Memory B cell (primary cell): Measurements from ENCODE around the gene SKI.
A peak's percentile ranks its signal among the peaks of the same experiment; 100 is the strongest.

Source experiments
- ATAC-seq: fragments of 150-1000 bp; cut with Tn5 transposase; 2 replicates; pipeline ENCODE4 v1.10.0; 2021; ENCODE audit warnings: low read depth, mild to moderate bottlenecking, moderate library complexity
- DNase-seq, 2 donors: peaks; one replicate each; pipeline ENCODE4 v3.0.0; 2022; ENCODE audit warnings: low spot score in 2 of 2
- H3K27ac Mint-ChIP-seq: one replicate; pipeline ENCODE4 v1.8.0; 2022; ENCODE audit warnings: mild to moderate bottlenecking, moderate library complexity, mixed read lengths
- H3K27me3 Mint-ChIP-seq: one replicate; pipeline ENCODE4 v1.8.0; 2022; ENCODE audit warnings: mixed read lengths
- H3K36me3 Mint-ChIP-seq: one replicate; pipeline ENCODE4 v1.8.0; 2022; ENCODE audit warnings: mild to moderate bottlenecking, mixed read lengths
- H3K4me1 Mint-ChIP-seq: one replicate; pipeline ENCODE4 v1.8.0; 2022; ENCODE audit warnings: mixed read lengths
- H3K4me3 Mint-ChIP-seq: one replicate; pipeline ENCODE4 v1.8.0; 2022; ENCODE audit warnings: mild to moderate bottlenecking, moderate library complexity, mixed read lengths
- H3K9me3 Mint-ChIP-seq: one replicate; pipeline ENCODE4 v1.8.0; 2022; ENCODE audit warnings: mixed read lengths

Gene SKI

DNA sequence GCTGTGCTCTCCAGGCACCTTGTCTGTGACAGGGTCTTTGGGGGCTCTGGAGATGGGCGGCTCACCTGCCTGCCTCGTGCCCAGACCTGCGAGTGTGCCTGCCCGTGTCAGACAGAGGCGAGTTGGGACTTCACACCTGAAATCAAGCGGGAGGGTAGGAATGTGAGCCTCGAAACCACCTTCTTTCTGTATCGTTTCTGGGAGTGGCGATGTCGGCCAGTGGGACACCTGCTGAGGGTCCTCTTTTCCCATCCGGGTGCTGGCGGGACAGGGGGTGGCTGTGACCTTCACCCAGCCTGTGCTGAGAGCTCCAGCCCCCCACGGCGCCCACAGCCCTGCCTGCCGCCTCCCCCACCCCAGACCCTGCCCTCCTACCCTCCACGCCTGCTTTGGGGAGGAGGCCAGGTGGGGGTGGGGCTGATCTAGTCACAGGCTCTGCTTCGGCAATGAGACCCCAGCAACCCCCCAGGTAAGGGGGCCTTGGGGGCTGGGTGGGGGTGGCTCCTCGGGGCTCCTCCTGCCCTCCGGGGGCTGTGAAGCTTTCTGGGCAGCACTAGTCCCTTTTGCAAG is 17.9 kb upstream of the SKI start:
- no peaks in the 10 kb centered on the region for H3K27me3 Mint-ChIP-seq
- no peak overlapping the region for H3K4me3 Mint-ChIP-seq
- no peak for DNase-seq
- ATAC-seq: no peak
- peaks cover 3% of the 10 kb centered on the region for H3K4me1 Mint-ChIP-seq
- H3K36me3 Mint-ChIP-seq: no peaks in the 10 kb centered on the region
- no peak overlapping the region for H3K27ac Mint-ChIP-seq
- H3K9me3 Mint-ChIP-seq: no peaks in the 10 kb centered on the region

GRCh38 chr1:2210786-2211185 is 17.3 kb upstream of the SKI start:
- Mint-ChIP-seq H3K27me3 (no peaks in the 10 kb centered on the region), H3K36me3 (no peaks in the 10 kb centered on the region), H3K4me3 (no peak overlapping the region), H3K9me3 (no peaks in the 10 kb centered on the region), H3K27ac (no peak overlapping the region), H3K4me1 (peaks cover 3% of the 10 kb centered on the region)
- ATAC-seq (no peak), DNase-seq (no peak)

- Mint-ChIP-seq H3K36me3 (no peaks in the 10 kb centered on the region), H3K4me1 (no peaks in the 10 kb centered on the region), H3K27ac (no peak overlapping the region), H3K9me3 (no peaks in the 10 kb centered on the region), H3K4me3 (peak overlapping the region; percentile 29), H3K27me3 (no peaks in the 10 kb centered on the region)
- DNase-seq: no peak
- no peak for ATAC-seq
These were observed 15.9 kb upstream of the SKI start for GRCh38 chr1:2212274-2212531.

GRCh38 chr1:2212532-2213491 is 15.3 kb upstream of the SKI start:
- Mint-ChIP-seq H3K27ac (no peak overlapping the region), H3K27me3 (no peaks in the 10 kb centered on the region), H3K4me1 (no peaks in the 10 kb centered on the region), H3K4me3 (peak overlapping the region; percentile 49), H3K9me3 (no peaks in the 10 kb centered on the region), H3K36me3 (no peaks in the 10 kb centered on the region)
- DNase-seq (no peak), ATAC-seq (peak; percentile 78)

- Mint-ChIP-seq H3K4me1 (no peaks in the 10 kb centered on the region), H3K4me3 (no peak overlapping the region), H3K27ac (no peak overlapping the region), H3K27me3 (no peaks in the 10 kb centered on the region), H3K9me3 (peaks cover 1% of the 10 kb centered on the region), H3K36me3 (no peaks in the 10 kb centered on the region)
- DNase-seq (no peak), ATAC-seq (no peak)
These were observed 14.3 kb upstream of the SKI start for GRCh38 chr1:2213576-2214505.

GRCh38 chr1:2214541-2215241 is 13.4 kb upstream of the SKI start:
- H3K4me3 Mint-ChIP-seq: no peak overlapping the region
- no peak for DNase-seq
- H3K36me3 Mint-ChIP-seq: no peaks in the 10 kb centered on the region
- no peaks in the 10 kb centered on the region for H3K4me1 Mint-ChIP-seq
- no peak for ATAC-seq
- no peaks in the 10 kb centered on the region for H3K27me3 Mint-ChIP-seq
- H3K9me3 Mint-ChIP-seq: peaks cover 3% of the 10 kb centered on the region
- H3K27ac Mint-ChIP-seq: no peak overlapping the region

DNA sequence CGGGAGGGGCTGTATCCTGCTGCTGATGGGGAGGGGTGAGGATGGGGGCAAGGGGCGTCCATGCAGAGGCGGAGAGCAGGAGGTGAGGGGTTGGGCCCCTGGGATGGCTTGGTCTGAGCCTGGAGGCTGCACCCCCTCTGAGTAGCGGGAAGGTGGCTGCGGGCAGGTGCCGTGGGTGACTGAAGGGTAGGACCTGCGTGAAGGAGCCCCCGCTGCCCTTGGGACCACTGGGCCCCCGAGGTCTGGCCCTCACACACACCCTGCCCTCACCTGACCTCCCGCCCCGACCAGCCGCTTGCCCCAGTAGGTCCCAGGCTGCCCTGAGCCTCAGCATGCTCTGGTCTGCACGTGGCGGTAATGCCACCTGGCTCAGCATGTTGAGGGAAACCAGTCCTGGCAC is 12.8 kb upstream of the SKI start:
- no peaks in the 10 kb centered on the region for H3K27me3 Mint-ChIP-seq
- no peaks in the 10 kb centered on the region for H3K36me3 Mint-ChIP-seq
- no peak overlapping the region for H3K27ac Mint-ChIP-seq
- H3K4me3 Mint-ChIP-seq: no peak overlapping the region
- DNase-seq (no peak), ATAC-seq (no peak)
- H3K4me1 Mint-ChIP-seq: no peaks in the 10 kb centered on the region
- H3K9me3 Mint-ChIP-seq: peaks cover 3% of the 10 kb centered on the region

GRCh38 chr1:2215909-2216766 is 12.0 kb upstream of the SKI start:
- H3K36me3 Mint-ChIP-seq: no peaks in the 10 kb centered on the region
- ATAC-seq (no peak), DNase-seq (no peak)
- H3K27me3 Mint-ChIP-seq: no peaks in the 10 kb centered on the region
- no peak overlapping the region for H3K27ac Mint-ChIP-seq
- H3K4me1 Mint-ChIP-seq: no peaks in the 10 kb centered on the region
- peaks cover 3% of the 10 kb centered on the region for H3K9me3 Mint-ChIP-seq
- H3K4me3 Mint-ChIP-seq: no peak overlapping the region

DNA sequence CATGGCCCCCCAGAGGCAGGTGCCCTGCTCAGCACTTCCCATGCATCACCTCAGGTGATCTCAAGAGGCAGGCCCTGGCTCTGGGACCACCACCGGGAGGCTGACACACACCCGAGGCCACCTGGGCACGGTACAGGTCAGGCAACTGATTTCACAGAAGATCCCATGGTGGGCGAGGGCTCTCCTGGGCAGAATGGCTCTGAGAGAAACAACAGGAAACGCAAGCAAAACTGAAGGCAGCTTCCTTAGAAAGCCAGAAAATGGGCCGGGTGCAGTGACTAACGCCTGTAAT is 11.4 kb upstream of the SKI start:
- no peaks in the 10 kb centered on the region for H3K4me1 Mint-ChIP-seq

DNA sequence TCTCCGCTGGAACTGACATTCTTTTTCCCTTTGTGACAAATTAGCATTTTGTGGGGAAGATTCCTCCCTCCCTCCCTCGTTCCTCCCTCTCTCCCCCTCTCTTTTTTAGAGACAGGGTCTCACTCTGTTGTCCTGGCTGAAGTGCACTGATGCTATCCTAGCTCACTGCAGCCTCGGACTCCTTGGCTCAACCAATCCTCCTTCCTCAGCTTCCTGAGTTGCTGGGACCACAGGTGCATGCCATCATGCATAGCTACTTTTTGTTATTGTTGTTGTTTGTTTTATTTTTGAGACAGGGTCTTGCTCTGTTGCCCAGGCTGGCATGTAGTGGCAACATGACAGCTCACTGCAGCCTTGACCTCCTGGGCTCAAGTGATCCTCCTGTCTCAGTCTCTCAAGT is 6.8 kb upstream of the SKI start:
- Mint-ChIP-seq H3K36me3 (no peaks in the 10 kb centered on the region), H3K27me3 (no peaks in the 10 kb centered on the region), H3K9me3 (peaks cover 3% of the 10 kb centered on the region), H3K4me3 (no peak overlapping the region), H3K27ac (no peak overlapping the region), H3K4me1 (peaks cover 5% of the 10 kb centered on the region)
- no peak for ATAC-seq
- no peak for DNase-seq

More for the DNA sequence above, 11.4 kb upstream of the SKI start:
- no peaks in the 10 kb centered on the region for H3K27me3 Mint-ChIP-seq
- DNase-seq (no peak), ATAC-seq (no peak)
- no peak overlapping the region for H3K27ac Mint-ChIP-seq
- no peaks in the 10 kb centered on the region for H3K36me3 Mint-ChIP-seq
- no peak overlapping the region for H3K4me3 Mint-ChIP-seq
- H3K9me3 Mint-ChIP-seq: peaks cover 3% of the 10 kb centered on the region

- DNase-seq (no peak), ATAC-seq (no peak)
- peaks cover 6% of the 10 kb centered on the region for H3K4me1 Mint-ChIP-seq
- no peak overlapping the region for H3K4me3 Mint-ChIP-seq
- H3K9me3 Mint-ChIP-seq: no peaks in the 10 kb centered on the region
- H3K36me3 Mint-ChIP-seq: no peaks in the 10 kb centered on the region
- H3K27me3 Mint-ChIP-seq: no peaks in the 10 kb centered on the region
- H3K27ac Mint-ChIP-seq: no peak overlapping the region
These were observed 3.9 kb upstream of the SKI start for GRCh38 chr1:2224170-2224584.

- Mint-ChIP-seq H3K4me1 (peaks cover 10% of the 10 kb centered on the region), H3K27me3 (no peaks in the 10 kb centered on the region), H3K4me3 (no peak overlapping the region), H3K9me3 (no peaks in the 10 kb centered on the region), H3K27ac (no peak overlapping the region), H3K36me3 (no peaks in the 10 kb centered on the region)
- DNase-seq (no peak), ATAC-seq (no peak)
These were observed 3.3 kb upstream of the SKI start for GRCh38 chr1:2224631-2225428.
